ENCODE data around the gene MRPS18A. TPM values are rescaled to one million over a fixed set of nuclear protein-coding genes. Genes with fewer than 3 reads are reported as not detected.
A peak's percentile ranks its signal among the peaks of the same experiment; 100 is the strongest.

MRPS18A gene
- total and polyA plus RNA-seq, 9 of the 15 experiments (the other 6 are each of a cell fraction or from before 2014, with no cell fraction given): 87.5 to 243 (median 125) TPM

GRCh38 chr6:43719511-43719910 is 31.9 kb upstream of the MRPS18A start:
- no peaks in the 10 kb centered on the region for H3K79me2 ChIP-seq (ENCODE audit: control insufficient read depth, insufficient read depth, low read length)
- peaks cover 26 to 27% of the 10 kb centered on the region in 2 experiments for H3K4me1 ChIP-seq (replicated peaks in 1 of 2; ENCODE audit: control insufficient read depth in 2 of 2, insufficient read depth in 2 of 2, low read length in 2 of 2)
- H3K27ac ChIP-seq (ENCODE audit: extremely low read depth, low read depth, low read length): no peak overlapping the region
- no peak for ATAC-seq
- H3K9ac ChIP-seq (ENCODE audit: insufficient read depth in 1 of 2, low read depth in 2 of 2, low read length in 2 of 2): peak overlapping the region in 1 of 2 experiments; percentile 60; a peak in 1 of 4 replicates
- ChIA-PET POLR2A (interaction anchor here (0.6 to 1.5 kb wide), 5 partner anchors 11 to 99 kb away, joined by 3 to 8 read pairs (median 3); no protein-coding TSS in a partner anchor), CTCF (ENCODE audit: low intra/inter-chr PET ratio) (no interaction called here)
- no peak overlapping the region for H3K4me3 ChIP-seq
- TF ChIP-seq ZNF354B (CRISPR knock-in tag; IDR thresholded peaks at IDR 0.05) (no peak), STAG1 (CRISPR knock-in tag; IDR thresholded peaks at IDR 0.05; ENCODE audit: borderline replicate concordance) (0 out of 2 replicates have a peak, but pooled peaks have one; percentile 15)
- H3K27me3 ChIP-seq (ENCODE audit: control insufficient read depth in 2 of 2, insufficient read depth in 2 of 2, low read length in 2 of 2): no peaks in the 10 kb centered on the region; a peak in 1 of 5 replicates
- H3K4me2 ChIP-seq (ENCODE audit: insufficient read depth, low read length): no peak overlapping the region
- no peak overlapping the region for H2AFZ ChIP-seq (ENCODE audit: low read depth, low read length)
- H3K36me3 ChIP-seq (ENCODE audit: control insufficient read depth, insufficient read depth, low read length): no peaks in the 10 kb centered on the region
- no peaks in the 10 kb centered on the region for H4K20me1 ChIP-seq (replicated peaks; ENCODE audit: control insufficient read depth, insufficient read depth, low read length)
- in situ Hi-C loops (cut with MboI): no loop called here
- intact Hi-C loops (cut with micrococcal nuclease): no loop called here
- WGBS (ENCODE audit: insufficient coverage, low coverage, missing lambda C conversion rate): 43% methylated on average over 7 of the region's 7 CpGs
- no peak for FAIRE-seq
- peaks cover 3% of the 10 kb centered on the region for H3K9me1 ChIP-seq (ENCODE audit: control insufficient read depth, insufficient read depth, low read length)
- no peaks in the 10 kb centered on the region for H3K9me3 ChIP-seq (replicated peaks; ENCODE audit: control insufficient read depth, insufficient read depth, low read depth, low read length)
- no peak for DNase-seq (ENCODE audit: extremely low read depth in 1 of 4, low spot score in 3 of 4)
- no TSS peak for BruUV-seq (replicated peaks)

DNA sequence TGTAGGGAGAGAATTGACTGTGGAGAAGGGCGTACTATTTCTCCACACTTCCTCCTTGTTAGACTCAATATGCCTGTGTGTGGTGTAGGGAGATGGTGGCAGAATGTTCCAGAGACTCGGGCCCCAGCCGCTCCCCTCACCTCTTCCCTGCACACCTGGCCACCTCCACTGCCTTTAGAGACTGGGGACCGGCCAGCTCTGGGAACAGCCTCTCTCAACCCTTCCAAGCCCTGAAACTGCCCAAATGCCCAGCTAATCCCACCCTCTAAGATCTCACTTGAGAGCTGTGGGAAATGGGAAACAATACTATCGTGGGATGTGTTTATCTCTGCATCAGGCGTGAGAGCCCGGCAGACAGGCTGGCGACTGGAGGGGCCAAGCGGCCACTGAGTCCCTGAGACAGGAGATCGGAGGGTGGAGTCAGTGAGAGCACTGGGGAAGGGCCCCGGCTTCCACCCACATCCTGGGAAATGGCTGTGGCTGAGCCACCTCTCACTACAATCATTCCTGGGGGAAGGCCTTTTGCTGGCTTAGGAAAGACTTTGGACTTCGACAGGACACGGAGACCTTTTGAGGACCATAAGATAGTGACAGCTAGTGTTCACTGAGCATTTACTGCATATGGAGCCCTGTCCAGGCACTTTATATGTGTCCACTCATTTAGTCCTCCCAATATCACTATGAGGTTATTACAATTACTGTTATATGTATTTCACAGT is 31.0 kb upstream of the MRPS18A start:
- DNase-seq (ENCODE audit: extremely low read depth in 1 of 4, low spot score in 3 of 4) (peak in 1 of 4 experiments; percentile 43), FAIRE-seq (no peak), ATAC-seq (peak; percentile 16)
- 30% methylated on average over 13 of the region's 13 CpGs for WGBS (ENCODE audit: insufficient coverage, low coverage, missing lambda C conversion rate)
- Histone ChIP-seq H3K4me3 (no peak overlapping the region), H3K79me2 (ENCODE audit: control insufficient read depth, insufficient read depth, low read length) (no peaks in the 10 kb centered on the region), H2AFZ (ENCODE audit: low read depth, low read length) (peak overlapping the region; percentile 50; the same call in 1 of the 2 replicates), H3K4me2 (ENCODE audit: insufficient read depth, low read length) (peak overlapping the region; percentile 29; the same call in 1 of the 2 replicates), H3K4me1 (replicated peaks in 1 of 2; ENCODE audit: control insufficient read depth in 2 of 2, insufficient read depth in 2 of 2, low read length in 2 of 2) (peaks cover 26 to 28% of the 10 kb centered on the region in 2 experiments), H4K20me1 (replicated peaks; ENCODE audit: control insufficient read depth, insufficient read depth, low read length) (no peaks in the 10 kb centered on the region), H3K9me3 (replicated peaks; ENCODE audit: control insufficient read depth, insufficient read depth, low read depth, low read length) (no peaks in the 10 kb centered on the region), H3K27ac (ENCODE audit: extremely low read depth, low read depth, low read length) (no peak overlapping the region), H3K9ac (ENCODE audit: insufficient read depth in 1 of 2, low read depth in 2 of 2, low read length in 2 of 2) (peak overlapping the region; percentile 2 to 80; a peak in 3 of 4 replicates), H3K27me3 (ENCODE audit: control insufficient read depth in 2 of 2, insufficient read depth in 2 of 2, low read length in 2 of 2) (no peaks in the 10 kb centered on the region), H3K9me1 (ENCODE audit: control insufficient read depth, insufficient read depth, low read length) (no peaks in the 10 kb centered on the region), H3K36me3 (ENCODE audit: control insufficient read depth, insufficient read depth, low read length) (no peaks in the 10 kb centered on the region)
- ChIA-PET CTCF (ENCODE audit: low intra/inter-chr PET ratio) (no interaction called here), POLR2A (interaction anchor here (0.8 to 1.5 kb wide), 6 partner anchors 10 to 362 kb away, joined by 3 to 8 read pairs (median 3); partner anchors contain the start of gene VEGFA)
- in situ Hi-C loops (cut with MboI): no loop called here
- BruUV-seq (replicated peaks): no TSS peak
- intact Hi-C loops (cut with micrococcal nuclease): no loop called here
- TF ChIP-seq ZSCAN29 (IDR thresholded peaks at IDR 0.05) (no peak), GABPB1 (CRISPR knock-in tag; IDR thresholded peaks at IDR 0.05) (0 out of 2 replicates have a peak, but pooled peaks have one; percentile 15), FOXJ3 (CRISPR knock-in tag; IDR thresholded peaks at IDR 0.05) (no peak), TRIM28 (IDR thresholded peaks at IDR 0.05) (no peak), ARHGAP35 (IDR thresholded peaks at IDR 0.05; ENCODE audit: partially characterized antibody) (no peak), FOXK2 (conservative IDR thresholded peaks at IDR 0.05 in 1 of 2, IDR thresholded peaks at IDR 0.05 in 1 of 2; ENCODE audit: low read depth in 2 of 2) (no peak), MAX (CRISPR knock-in tag; IDR thresholded peaks at IDR 0.05) (peak; percentile 33; the same call in 1 of the 2 replicates), KAT7 (CRISPR knock-in tag; IDR thresholded peaks at IDR 0.05; ENCODE audit: borderline replicate concordance) (0 out of 2 replicates have a peak, but pooled peaks have one; percentile 40), DIDO1 (tag; IDR thresholded peaks at IDR 0.05; ENCODE audit: low read depth) (no peak), SIN3A (IDR thresholded peaks at IDR 0.05; ENCODE audit: borderline replicate concordance in 2 of 2, control insufficient read depth in 1 of 2, low read depth in 2 of 2, low read length in 2 of 2) (no peak), SUPT5H (IDR thresholded peaks at IDR 0.05) (no peak), HEY1 (CRISPR knock-in tag; IDR thresholded peaks at IDR 0.05; ENCODE audit: borderline replicate concordance) (no peak)
- TF ChIP-seq, protein P1, sequence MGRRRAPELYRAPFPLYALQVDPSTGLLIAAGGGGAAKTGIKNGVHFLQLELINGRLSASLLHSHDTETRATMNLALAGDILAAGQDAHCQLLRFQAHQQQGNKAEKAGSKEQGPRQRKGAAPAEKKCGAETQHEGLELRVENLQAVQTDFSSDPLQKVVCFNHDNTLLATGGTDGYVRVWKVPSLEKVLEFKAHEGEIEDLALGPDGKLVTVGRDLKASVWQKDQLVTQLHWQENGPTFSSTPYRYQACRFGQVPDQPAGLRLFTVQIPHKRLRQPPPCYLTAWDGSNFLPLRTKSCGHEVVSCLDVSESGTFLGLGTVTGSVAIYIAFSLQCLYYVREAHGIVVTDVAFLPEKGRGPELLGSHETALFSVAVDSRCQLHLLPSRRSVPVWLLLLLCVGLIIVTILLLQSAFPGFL (CRISPR knock-in tag; IDR thresholded peaks at IDR 0.05): 0 out of 2 replicates have a peak, but pooled peaks have one; percentile 16
